Left ventricle myocardium inferior (tissue), 1 donor: ENCODE measurements around the gene XYLT2. TPM values are rescaled to one million over a fixed set of nuclear protein-coding genes. Genes with fewer than 3 reads are reported as not detected.

Experiments
- DNase-seq: peaks from one replicate; pipeline ENCODE4 v3.0.0-alpha.2; 2020
- H3K27ac ChIP-seq: fragments of 200-600 bp; replicated peaks from 2 replicates; pipeline ENCODE4 v1.8.0; 2021
- H3K27me3 ChIP-seq: fragments of 200-600 bp; 2 replicates; pipeline ENCODE4 v1.8.0; 2021; ENCODE audit warnings: low read depth
- H3K36me3 ChIP-seq: fragments of 200-600 bp; 2 replicates; pipeline ENCODE4 v1.8.0; 2021
- H3K4me1 ChIP-seq: fragments of 200-600 bp; 2 replicates; pipeline ENCODE4 v1.8.0; 2021
- H3K4me3 ChIP-seq: fragments of 200-600 bp; 2 replicates; pipeline ENCODE4 v1.8.0; 2021; ENCODE audit warnings: mild to moderate bottlenecking, moderate library complexity
- H3K9me3 ChIP-seq: fragments of 200-600 bp; replicated peaks from 2 replicates; pipeline ENCODE4 v1.8.0; 2021
- CTCF ChIP-seq: fragments of 200-600 bp; IDR thresholded peaks from 2 replicates; pipeline ENCODE4 v1.8.0; 2021; ENCODE audit warnings: antibody characterized with exemption, mild to moderate bottlenecking, borderline replicate concordance
- intact Hi-C: fragments of 100-400 bp; cut with micrococcal nuclease; formaldehyde crosslinking; loops from one replicate; pipeline ENCODE4 v1.11.0; 2022
- total RNA-seq: library from RNA; stranded (reverse); fragmentation: NEBNext Ultra II Directional; extraction: Animal tissue kit (Norgen Biotek cat#: 25700); gene quantifications from one replicate; pipeline ENCODE4 v1.2.1, GENCODE V29; 2021
- donor health status: DM: no; HTN: yes; CAD: no; lungs with severe emphysema.

XYLT2 gene
- total RNA-seq, 1 donor from 2014 or later: 12.6 TPM

DNA sequence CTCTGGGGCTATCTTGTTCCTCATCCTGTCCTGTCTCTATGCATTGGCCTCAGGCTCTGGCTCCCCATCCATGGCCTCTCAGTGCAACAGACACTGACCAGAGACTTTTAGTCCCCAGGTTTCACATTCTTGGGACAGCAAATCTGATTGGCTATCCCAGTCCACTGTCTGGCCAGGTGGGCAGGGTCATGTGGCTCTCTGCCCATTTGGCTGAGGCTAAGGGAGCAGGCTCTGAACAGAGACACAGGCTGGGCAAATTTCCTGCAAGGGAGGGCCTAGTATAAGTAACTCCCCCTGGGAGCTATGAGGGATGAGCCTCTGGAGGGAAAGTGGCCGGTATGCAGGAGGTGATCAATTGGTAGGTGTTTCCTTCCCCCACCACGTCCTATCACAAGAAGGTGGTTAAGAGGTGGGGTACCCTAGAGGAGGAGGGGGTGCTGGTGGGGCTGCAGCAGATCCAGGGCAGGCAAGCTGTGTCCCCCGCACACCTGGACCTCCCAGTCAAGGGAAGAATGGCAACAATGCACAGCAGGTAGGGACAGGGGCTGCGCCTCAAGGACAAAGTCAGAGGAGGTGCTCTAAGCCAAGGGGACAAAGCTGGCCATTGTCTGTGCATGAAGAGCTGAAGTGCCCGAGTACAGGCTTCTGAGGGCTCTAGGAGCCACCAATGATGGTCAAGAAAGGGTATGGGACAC, 13.2 kb downstream of the XYLT2 start:
- Histone ChIP-seq H3K27ac (no peak overlapping the region), H3K4me1 (peaks cover 22% of the 10 kb centered on the region), H3K27me3 (no peaks in the 10 kb centered on the region), H3K9me3 (no peaks in the 10 kb centered on the region), H3K4me3 (no peak overlapping the region), H3K36me3 (peaks cover 54% of the 10 kb centered on the region)
- DNase-seq: no peak
- no peak for TF ChIP-seq CTCF
- intact Hi-C loops: no loop called here

DNA sequence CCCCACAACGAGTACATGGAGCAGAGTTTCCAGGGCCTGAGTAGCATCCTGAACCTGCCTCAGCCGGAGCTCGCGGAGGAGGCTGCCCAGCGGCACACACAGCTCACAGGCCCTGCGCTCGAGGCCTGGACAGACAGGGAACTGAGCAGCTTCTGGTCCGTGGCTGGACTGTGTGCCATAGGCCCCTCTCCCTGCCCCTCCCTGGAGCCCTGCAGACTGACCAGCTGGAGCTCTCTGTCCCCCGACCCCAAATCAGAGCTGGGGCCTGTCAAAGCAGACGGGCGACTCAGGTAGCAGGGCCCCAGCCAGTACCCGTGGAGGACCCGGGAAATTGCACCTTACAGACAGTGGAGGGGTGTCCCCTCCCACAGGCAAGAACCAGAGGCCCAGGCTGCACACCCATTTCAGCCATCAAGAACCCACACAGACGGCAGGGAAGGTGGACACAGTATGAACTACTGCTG, 14.1 kb downstream of the XYLT2 start:
- no peak for DNase-seq
- intact Hi-C loops: no loop called here
- no peaks in the 10 kb centered on the region for H3K27me3 ChIP-seq
- peaks cover 45% of the 10 kb centered on the region for H3K36me3 ChIP-seq
- no peak overlapping the region for H3K4me3 ChIP-seq
- TF ChIP-seq CTCF: no peak
- peaks cover 22% of the 10 kb centered on the region for H3K4me1 ChIP-seq
- no peak overlapping the region for H3K27ac ChIP-seq
- no peaks in the 10 kb centered on the region for H3K9me3 ChIP-seq

DNA sequence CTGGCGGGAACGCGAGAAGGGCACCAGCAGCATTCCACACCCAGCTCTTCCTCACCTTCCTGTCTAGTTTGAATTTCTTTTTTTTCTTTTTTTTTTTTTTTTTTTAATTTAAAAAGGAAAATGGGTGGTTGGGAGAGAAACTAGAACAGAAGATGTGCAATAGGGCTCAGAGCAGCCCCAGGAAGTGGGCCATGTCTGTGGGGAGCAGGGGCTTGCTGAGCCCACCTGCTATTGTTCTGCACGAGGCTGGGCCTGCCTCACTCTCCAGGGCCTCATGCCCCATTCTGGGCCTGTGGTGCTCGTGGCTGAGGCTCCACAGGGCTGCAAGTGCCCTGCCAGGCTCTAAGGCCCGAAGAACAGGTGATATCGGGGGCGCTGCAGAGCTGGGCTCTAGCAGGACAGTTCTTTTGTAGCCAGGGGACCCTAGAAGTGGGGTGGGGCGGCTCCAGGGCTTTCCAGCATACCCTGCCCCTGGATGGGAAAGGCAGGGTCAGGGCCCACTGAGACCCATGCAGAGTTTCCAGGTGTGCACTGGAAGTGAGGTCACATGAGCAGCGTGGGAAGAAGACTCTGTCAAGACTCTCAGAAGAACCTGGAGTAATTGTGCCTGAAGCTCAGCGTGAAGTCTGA, 14.7 kb downstream of the XYLT2 start:
- H3K27me3 ChIP-seq: no peaks in the 10 kb centered on the region
- no peak for DNase-seq
- H3K36me3 ChIP-seq: peaks cover 44% of the 10 kb centered on the region
- peaks cover 22% of the 10 kb centered on the region for H3K4me1 ChIP-seq
- H3K27ac ChIP-seq: no peak overlapping the region
- no peak for TF ChIP-seq CTCF
- no peaks in the 10 kb centered on the region for H3K9me3 ChIP-seq
- H3K4me3 ChIP-seq: no peak overlapping the region
- intact Hi-C loops: no loop called here

- Histone ChIP-seq H3K36me3 (peaks cover 44% of the 10 kb centered on the region), H3K4me3 (no peak overlapping the region), H3K27ac (peak overlapping the region; percentile 32), H3K27me3 (no peaks in the 10 kb centered on the region), H3K9me3 (no peaks in the 10 kb centered on the region), H3K4me1 (peaks cover 22% of the 10 kb centered on the region)
- peak; percentile 76 for TF ChIP-seq CTCF
- intact Hi-C loops: no loop called here
- DNase-seq: no peak
Measured at GRCh38 chr17:50361561-50362480, 15.9 kb downstream of the XYLT2 start.

GRCh38 chr17:50362661-50363060, 16.7 kb downstream of the XYLT2 start:
- Histone ChIP-seq H3K27ac (no peak overlapping the region), H3K27me3 (no peaks in the 10 kb centered on the region), H3K4me1 (peaks cover 22% of the 10 kb centered on the region), H3K4me3 (no peak overlapping the region), H3K36me3 (peaks cover 44% of the 10 kb centered on the region), H3K9me3 (no peaks in the 10 kb centered on the region)
- no peak for TF ChIP-seq CTCF
- intact Hi-C loops: no loop called here
- DNase-seq: no peak
